Right lobe of liver (tissue), 6 donors: ENCODE results near the gene GAL3ST1. TPM values are rescaled to one million over a fixed set of nuclear protein-coding genes. Genes with fewer than 3 reads are reported as not detected.
A peak's percentile ranks its signal among the peaks of the same experiment; 100 is the strongest.

ENCODE experiments used
- ATAC-seq, 4 donors: fragments of 200-7000 bp; cut with Tn5 transposase; one replicate each; pipeline ENCODE4 v1.9.1; 2020; ENCODE audit warnings: mild to moderate bottlenecking in 4 of 4, moderate library complexity in 4 of 4
- DNase-seq, 3 donors: peaks; one replicate each; pipeline ENCODE4 v3.0.0-alpha.2; 2020
- H3K27ac ChIP-seq, 3 donors: fragments of 200-600 bp; one replicate each; pipeline ENCODE4 v1.8.0; 2022
- H3K27me3 ChIP-seq, 2 donors: fragments of 200-600 bp; one replicate each; pipeline ENCODE4 v1.8.0; 2022
- H3K36me3 ChIP-seq, 4 donors: fragments of 200-600 bp; sonication (generic) in 1 of 4; one replicate each; pipeline versions ENCODE4 v1.5.1 to v1.8.0; 2017 to 2022; ENCODE audit warnings: control low read depth in 1 of 4
- H3K4me1 ChIP-seq, 4 donors: fragments of 200-600 bp; sonication (generic) in 1 of 4; one replicate each; pipeline versions ENCODE4 v1.5.1 to v1.8.0; 2017 to 2022; ENCODE audit warnings: control low read depth in 1 of 4
- H3K4me3 ChIP-seq, 3 donors: fragments of 200-600 bp; one replicate each; pipeline ENCODE4 v1.8.0; 2022
- H3K9me3 ChIP-seq, 4 donors: fragments of 200-600 bp; sonication (generic) in 1 of 4; one replicate each; pipeline versions ENCODE4 v1.5.1 to v1.8.0; 2017 to 2022; ENCODE audit warnings: control low read depth in 1 of 4
- POLR2A ChIP-seq: fragments of 450-650 bp; IDR thresholded peaks from one replicate; pipeline ENCODE4 v1.6.1; 2017; ENCODE audit warnings: antibody characterized with exemption, mild to moderate bottlenecking
- WGBS: methylation state at CpG from one replicate; pipeline ENCODE4 v1.1.6; 2018; ENCODE audit warnings: low coverage, low lambda C conversion rate; ENCODE audit not compliant: insufficient coverage; ENCODE audit errors: missing lambda C conversion rate; 5-methylcytosine and 5-hydroxymethylcytosine counted together
- intact Hi-C, 2 donors: fragments of 100-400 bp; cut with DNase I; formaldehyde crosslinking; loops; one replicate each; pipeline versions ENCODE4 v1.11.2 to v1.14.1; 2022
- total RNA-seq, 6 experiments: library from RNA; depleted of rRNA in 2 of 6; stranded (reverse); fragments of >200 nt in 2 of 6; fragmentation: NEBNext Ultra II Directional in 3 of 6; extraction: Animal tissue kit (Norgen Biotek cat#: 25700) in 3 of 6; gene quantifications; one replicate each; pipeline versions ENCODE4 v1.1.0 to v1.2.4, GENCODE V29; 2016 to 2023
- TF ChIP-seq, protein P1 (sequence below), 4 donors: fragments of 200-600 bp in 3 of 4; fragments of 450-650 bp in 1 of 4; IDR thresholded peaks; one replicate each; pipeline versions ENCODE4 v1.5.1 to v1.8.0; 2016 to 2022; ENCODE audit warnings: antibody characterized with exemption in 4 of 4, mild to moderate bottlenecking in 2 of 4
- donor health status: DM: no; HTN: yes; CAD: no.
- donor health status: DM: no; HTN: no; CAD: no.
- donor health status: DM: no; HTN: no; CAD: no.
- donor health status: DM: no; HTN: yes; CAD: no.
- donor health status: DM: no; HTN: yes; CAD: no.

Gene GAL3ST1
- total RNA-seq, 6 experiments from 2014 or later: 0.58 to 7.0 (median 3.3) TPM

DNA sequence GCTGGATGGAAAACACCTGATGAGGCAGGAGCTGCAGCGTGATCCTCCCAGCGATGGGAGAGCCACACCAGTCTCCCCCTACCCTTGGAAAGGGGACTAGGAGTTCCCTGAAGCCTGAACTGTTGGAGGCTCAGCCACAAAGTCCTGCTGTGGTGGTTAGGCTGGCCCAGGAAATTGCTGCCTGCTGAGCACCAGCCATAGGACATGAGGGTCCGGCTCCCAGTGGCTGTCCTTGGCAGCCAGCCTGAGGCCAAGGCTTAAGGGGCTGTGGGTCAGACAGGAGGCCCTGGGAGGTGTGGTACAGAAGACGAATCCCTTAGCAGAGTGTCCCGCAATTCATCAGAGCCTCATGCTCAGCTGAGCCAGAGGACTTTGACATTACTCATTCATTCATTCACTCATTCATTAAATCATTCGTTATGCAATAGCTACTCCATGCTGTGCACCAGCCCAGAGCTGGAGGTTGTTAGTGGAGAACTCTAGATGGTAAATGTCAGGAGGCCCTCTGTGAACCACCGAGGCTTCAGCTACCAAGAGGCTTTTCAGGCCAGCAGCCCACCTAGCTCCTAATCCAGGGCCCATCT, 54.5 kb downstream of the GAL3ST1 start:
- Histone ChIP-seq H3K4me1 (no peaks in the 10 kb centered on the region), H3K9me3 (no peaks in the 10 kb centered on the region), H3K36me3 (no peaks in the 10 kb centered on the region), H3K27me3 (no peaks in the 10 kb centered on the region), H3K27ac (no peak overlapping the region), H3K4me3 (no peak overlapping the region)
- intact Hi-C loops: no loop called here
- no peak for TF ChIP-seq POLR2A
- TF ChIP-seq, protein P1, sequence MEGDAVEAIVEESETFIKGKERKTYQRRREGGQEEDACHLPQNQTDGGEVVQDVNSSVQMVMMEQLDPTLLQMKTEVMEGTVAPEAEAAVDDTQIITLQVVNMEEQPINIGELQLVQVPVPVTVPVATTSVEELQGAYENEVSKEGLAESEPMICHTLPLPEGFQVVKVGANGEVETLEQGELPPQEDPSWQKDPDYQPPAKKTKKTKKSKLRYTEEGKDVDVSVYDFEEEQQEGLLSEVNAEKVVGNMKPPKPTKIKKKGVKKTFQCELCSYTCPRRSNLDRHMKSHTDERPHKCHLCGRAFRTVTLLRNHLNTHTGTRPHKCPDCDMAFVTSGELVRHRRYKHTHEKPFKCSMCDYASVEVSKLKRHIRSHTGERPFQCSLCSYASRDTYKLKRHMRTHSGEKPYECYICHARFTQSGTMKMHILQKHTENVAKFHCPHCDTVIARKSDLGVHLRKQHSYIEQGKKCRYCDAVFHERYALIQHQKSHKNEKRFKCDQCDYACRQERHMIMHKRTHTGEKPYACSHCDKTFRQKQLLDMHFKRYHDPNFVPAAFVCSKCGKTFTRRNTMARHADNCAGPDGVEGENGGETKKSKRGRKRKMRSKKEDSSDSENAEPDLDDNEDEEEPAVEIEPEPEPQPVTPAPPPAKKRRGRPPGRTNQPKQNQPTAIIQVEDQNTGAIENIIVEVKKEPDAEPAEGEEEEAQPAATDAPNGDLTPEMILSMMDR (IDR thresholded peaks at IDR 0.05): no peak
- 40% methylated on average over 1 of the region's 7 CpGs for WGBS
- ATAC-seq (no peak), DNase-seq (no peak)

DNA sequence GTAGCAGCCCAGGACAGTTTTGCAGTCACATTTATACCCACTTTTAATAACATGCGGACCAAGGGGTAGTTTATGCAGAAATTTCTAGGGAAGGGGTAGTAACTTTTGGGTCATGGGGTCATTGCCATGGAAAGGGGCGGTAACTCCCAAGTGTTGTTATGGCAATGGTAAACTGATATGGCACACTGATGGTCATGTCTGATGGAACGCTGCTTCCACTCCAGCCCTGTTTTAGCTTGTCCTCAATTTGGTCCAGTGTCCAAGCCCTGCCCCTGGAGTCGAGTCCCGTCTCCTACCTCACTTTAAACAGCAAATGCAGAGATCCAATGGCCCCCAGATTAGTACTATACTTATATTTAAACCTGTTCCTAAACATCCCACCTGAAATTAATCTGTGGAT, 57.7 kb downstream of the GAL3ST1 start:
- DNase-seq (no peak), ATAC-seq (no peak)
- Histone ChIP-seq H3K36me3 (no peaks in the 10 kb centered on the region), H3K4me1 (no peaks in the 10 kb centered on the region), H3K9me3 (no peaks in the 10 kb centered on the region), H3K27me3 (no peaks in the 10 kb centered on the region), H3K4me3 (no peak overlapping the region), H3K27ac (no peak overlapping the region)
- TF ChIP-seq, protein P1 (IDR thresholded peaks at IDR 0.05): no peak
- no peak for TF ChIP-seq POLR2A
- WGBS: 70% methylated on average over 3 of the region's 5 CpGs
- intact Hi-C loops: no loop called here

DNA sequence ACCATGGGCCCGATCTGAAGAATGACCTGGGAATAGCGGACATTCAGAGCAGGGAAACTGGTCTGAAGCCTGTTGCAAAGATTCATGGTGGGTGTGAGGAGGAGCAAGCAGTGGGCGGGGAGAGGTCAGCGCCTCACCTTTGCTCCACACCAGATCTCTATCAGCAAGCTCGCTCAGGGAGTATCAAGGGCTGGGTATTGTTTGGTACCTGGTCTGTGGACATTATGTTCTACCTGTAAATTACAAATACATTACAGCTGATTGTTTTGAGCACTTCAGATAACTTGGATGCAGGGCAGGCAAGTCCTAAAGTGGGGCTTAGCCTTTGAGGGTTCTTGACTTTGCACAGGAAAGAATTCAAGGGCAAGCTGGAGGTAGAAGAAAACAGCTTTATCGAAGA, 58.2 kb downstream of the GAL3ST1 start:
- TF ChIP-seq, protein P1 (IDR thresholded peaks at IDR 0.05): no peak
- no peak for TF ChIP-seq POLR2A
- no peak for ATAC-seq
- no peaks in the 10 kb centered on the region for H3K4me1 ChIP-seq

DNA sequence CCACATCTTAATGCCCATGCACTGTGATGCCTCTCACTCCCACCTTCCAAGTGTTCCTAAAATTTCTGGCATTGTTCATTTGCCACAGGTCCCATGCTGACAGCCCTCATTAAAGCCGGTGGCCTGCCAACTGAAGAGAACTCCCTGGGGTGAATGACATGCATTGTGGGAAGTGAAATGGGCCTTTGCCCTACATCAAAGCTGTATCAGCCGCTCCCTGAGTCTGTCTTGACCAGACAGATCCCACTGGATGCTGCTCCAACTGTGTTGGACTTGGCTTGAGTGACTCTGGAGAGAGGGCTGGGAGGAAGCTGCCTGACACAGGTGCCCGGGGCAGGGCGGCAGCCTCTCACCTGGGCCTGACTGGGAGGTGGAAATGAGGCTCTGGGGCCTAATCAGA, 60.2 kb downstream of the GAL3ST1 start:
- H3K27me3 ChIP-seq: no peaks in the 10 kb centered on the region
- no CpG with 5 or more reads among the region's 4 CpGs for WGBS
- H3K27ac ChIP-seq: no peak overlapping the region
- H3K4me3 ChIP-seq: no peak overlapping the region
- TF ChIP-seq POLR2A: no peak
- TF ChIP-seq, protein P1 (IDR thresholded peaks at IDR 0.05): no peak
- H3K9me3 ChIP-seq: no peaks in the 10 kb centered on the region
- DNase-seq: peak in 1 of 3 donors; percentile 60
- intact Hi-C loops: no loop called here
- no peaks in the 10 kb centered on the region for H3K4me1 ChIP-seq
- no peaks in the 10 kb centered on the region for H3K36me3 ChIP-seq
- peak; percentile 31 to 89 (median 69) for ATAC-seq

More for the DNA sequence above, 58.2 kb downstream of the GAL3ST1 start:
- intact Hi-C loops: no loop called here
- no peaks in the 10 kb centered on the region for H3K36me3 ChIP-seq
- 86% methylated on average over 4 of the region's 6 CpGs for WGBS
- H3K27ac ChIP-seq: no peak overlapping the region
- DNase-seq: no peak
- no peaks in the 10 kb centered on the region for H3K27me3 ChIP-seq
- H3K9me3 ChIP-seq: no peaks in the 10 kb centered on the region
- H3K4me3 ChIP-seq: no peak overlapping the region

DNA sequence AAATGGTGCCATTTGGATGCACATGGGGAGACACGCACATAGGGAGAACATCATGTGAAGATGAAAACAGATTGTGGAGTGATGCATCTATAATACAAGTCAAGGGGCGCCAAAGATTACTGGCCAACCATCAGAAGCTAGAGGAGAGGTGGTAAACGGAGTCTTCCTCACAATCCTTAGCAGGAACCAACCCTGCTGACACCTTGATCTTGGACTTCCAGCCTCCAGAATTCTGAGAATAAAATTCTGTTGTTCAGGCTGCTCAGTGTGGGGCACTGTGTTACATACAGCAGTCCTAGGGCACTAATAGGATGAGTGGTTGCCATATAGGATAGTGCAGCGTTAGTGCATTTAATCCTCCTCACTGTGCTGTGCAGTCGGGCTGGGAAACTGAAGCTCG, 61.0 kb downstream of the GAL3ST1 start:
- Histone ChIP-seq H3K9me3 (no peaks in the 10 kb centered on the region), H3K4me3 (no peak overlapping the region), H3K27me3 (no peaks in the 10 kb centered on the region), H3K36me3 (no peaks in the 10 kb centered on the region), H3K27ac (no peak overlapping the region), H3K4me1 (no peaks in the 10 kb centered on the region)
- intact Hi-C loops: no loop called here
- WGBS: 92% methylated on average over 5 of the region's 6 CpGs
- no peak for DNase-seq
- ATAC-seq: no peak
- TF ChIP-seq POLR2A: no peak
- TF ChIP-seq, protein P1 (IDR thresholded peaks at IDR 0.05): no peak
